Measurements from ENCODE around the gene SLC5A6.

SLC5A6 gene

GRCh38 chr2:27211943-27212625 is at the start of gene SLC5A6, which contains the start of gene ATRAID:
Gene SLC5A6, minus strand, starts transcription at chr2:27212268. Its CDS starts 4,618 bp downstream, at chr2:27207650.
Gene ATRAID, plus strand, starts transcription at chr2:27212041. Its CDS starts 328 bp downstream, at chr2:27212369.
- peak; percentile 80 for DNase-seq (ENCODE audit: low read depth)

DNA sequence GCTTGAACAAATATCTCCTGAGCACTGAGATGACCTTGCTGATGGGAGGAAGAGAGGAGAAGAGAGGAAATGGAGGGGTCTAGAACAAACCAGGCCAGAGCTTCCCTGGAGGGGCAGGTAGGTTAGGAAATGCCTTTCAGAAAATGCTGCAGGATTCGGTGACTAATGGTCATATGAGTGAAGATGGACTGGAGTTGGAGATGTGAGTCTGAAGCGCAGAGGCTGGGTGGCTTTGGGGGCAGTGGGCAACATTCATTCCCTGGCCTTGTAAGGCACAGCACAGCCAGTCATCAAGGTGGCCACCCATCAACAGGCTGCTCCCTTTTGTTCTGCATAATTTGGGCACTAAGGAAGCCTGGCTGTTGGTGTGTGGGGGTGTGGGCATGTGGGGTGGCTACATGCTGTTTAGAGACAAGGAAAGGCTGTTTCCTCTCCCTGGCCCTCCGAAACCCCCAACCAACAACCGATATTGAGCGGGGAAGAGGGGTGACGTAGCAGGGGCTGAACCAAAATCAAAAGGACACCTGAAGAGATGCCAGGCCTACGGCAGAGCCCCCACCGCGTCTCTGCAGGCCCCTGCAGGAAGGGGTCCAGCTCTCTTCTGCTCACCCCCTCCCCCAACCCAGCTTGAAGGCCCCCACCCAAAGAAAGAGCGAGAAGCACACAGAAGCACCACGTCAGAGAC is 49.3 kb upstream of the SLC5A6 start:
- DNase-seq (ENCODE audit: low read depth): no peak

DNA sequence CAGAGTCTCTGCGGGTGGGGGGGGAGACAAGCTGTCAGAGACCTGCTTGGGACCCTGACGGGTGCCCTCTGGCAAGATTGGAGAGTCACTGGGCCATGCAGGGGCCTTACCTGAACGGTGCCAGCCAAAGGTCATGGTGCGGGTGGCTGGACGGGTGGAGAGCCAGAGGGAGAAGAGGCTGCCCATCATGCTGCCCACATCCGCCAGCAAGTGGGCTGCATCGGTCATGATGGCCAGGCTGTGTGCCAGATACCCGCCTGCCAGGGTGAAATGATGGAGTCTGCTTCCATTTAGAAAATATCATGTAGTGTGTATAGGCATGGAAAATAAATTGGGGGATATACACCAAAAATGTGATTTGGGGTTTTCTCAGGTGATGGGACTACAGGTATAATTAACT is 46.0 kb upstream of the SLC5A6 start:
- no peak for DNase-seq (ENCODE audit: low read depth)

DNA sequence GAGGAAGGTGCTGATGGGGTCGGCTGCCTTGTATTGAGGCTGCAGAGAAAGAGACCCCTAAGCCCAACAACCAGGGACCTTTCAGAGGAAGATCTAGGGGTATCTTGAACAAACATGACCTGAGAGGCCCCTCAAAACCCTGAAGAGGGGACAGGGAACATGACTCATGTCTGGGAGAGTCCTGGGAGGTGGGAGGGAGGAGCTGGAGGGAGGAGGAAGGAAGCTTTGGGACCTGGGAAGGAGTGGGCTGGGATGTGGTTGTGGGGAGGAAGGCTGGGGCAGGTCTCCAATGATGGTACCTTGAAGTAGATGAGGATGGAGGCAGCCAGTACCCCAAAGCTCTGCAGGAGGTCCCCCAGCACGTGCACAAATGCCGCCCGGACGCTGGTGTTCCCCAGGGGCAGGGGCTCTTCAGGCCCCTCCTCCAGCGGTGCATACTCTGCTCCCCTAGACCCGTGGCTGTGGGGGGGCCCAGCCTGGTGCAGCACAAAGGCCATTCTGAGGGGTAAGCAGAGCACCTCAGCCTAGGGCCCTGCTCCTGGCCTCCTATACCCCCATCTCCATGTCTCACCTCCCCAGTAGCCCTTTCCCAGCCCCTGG is 44.9 kb upstream of the SLC5A6 start:
- no peak for DNase-seq (ENCODE audit: low read depth)

GRCh38 chr2:27255660-27256059 is 43.6 kb upstream of the SLC5A6 start:
- DNase-seq (ENCODE audit: low read depth): no peak

DNA sequence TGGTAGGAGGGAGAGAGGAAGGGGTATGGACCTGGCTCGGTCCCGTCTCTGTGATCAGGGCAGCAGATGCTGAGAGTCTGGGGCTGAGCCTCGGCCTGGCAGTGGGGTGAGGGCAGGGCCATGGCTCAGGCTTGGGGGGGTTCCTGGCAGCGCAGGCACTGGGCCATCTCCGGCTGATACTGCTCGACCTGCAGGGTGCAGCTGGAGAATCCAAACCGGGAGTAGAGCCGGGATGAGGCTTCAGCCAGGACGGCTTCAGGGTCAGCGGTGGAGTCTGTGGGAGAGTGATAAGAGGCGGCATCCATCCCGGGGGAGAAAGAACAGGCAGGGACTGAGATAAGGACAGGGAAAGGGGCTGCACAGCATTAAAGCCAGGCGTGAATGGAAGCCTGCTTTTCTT is 43.1 kb upstream of the SLC5A6 start:
- no peak for DNase-seq (ENCODE audit: low read depth)

- DNase-seq (ENCODE audit: low read depth): no peak
Measured at GRCh38 chr2:27251766-27252165, 39.7 kb upstream of the SLC5A6 start.

DNA sequence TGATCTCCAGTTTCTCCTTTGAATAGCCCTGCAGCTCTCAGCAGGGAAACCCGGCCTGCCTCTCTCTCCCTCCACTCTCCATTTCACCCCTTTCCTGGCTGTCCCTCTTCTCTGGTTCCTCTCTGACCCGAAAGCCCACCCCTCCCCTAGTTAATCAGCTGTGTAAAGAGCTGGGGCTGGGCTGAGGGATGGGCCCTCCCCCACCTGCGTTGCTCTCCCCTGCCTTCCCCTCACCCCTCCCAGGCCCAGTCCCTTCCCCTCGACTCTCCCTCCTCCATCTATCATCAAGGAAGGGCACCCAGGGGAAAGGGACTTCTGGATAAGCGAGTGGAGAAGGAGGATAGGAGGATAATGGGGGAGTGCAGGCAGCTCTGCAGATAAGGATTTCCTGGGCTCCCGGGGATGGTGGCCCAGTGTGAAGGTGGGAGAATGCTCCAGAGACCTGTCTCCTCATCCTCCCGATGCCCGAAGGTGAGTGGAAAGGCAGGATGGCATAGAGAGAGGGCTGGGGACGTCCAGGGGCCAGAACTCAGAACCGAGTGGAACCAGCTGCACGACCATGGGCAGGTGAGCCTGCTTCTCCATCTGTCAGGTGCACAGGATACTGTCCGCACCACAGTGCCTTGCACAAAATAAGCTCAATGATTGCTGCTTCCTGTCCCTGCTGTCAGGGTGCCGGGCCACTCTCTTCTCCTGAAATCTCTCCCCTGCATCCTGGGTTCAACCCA is 38.7 kb upstream of the SLC5A6 start:
- no peak for DNase-seq (ENCODE audit: low read depth)

- DNase-seq (ENCODE audit: low read depth): no peak
Measured at GRCh38 chr2:27249891-27250651, 38.0 kb upstream of the SLC5A6 start.

DNA sequence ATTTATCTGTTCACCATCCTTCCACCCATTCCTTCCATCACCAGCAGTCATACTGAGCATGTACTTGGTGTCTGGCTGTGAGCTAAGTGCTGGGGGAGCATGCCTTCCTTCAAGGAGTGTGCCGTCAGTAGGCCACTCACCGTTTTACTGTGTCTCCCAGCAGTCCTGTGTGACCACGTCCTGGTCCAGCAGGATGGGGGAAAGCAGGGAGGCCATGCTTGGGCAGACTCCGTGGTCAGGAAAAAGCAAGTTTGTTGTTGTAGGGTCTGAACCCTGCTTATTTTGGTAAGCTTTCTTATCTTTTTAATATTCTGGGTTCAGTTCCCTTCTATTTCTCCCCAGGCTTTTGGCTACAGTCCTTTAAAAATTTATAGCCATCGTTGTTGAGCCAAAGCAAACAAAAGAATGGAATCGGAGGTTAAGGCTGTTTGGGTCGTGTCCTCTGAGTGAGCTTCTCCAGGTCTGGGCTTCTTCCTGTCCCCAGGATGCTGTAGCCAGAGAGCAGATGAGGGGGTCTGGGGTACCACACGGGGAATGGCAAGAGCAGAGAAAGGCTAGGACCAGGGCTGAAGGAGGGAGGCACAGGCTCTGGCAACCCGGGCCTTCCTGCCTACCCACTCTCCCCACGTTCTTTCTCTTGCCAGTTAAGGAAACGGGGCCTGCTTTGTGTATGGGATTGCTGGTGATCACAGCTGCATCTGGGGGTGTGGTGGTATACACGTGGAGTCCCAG is 37.3 kb upstream of the SLC5A6 start:
- DNase-seq (ENCODE audit: low read depth): no peak

DNA sequence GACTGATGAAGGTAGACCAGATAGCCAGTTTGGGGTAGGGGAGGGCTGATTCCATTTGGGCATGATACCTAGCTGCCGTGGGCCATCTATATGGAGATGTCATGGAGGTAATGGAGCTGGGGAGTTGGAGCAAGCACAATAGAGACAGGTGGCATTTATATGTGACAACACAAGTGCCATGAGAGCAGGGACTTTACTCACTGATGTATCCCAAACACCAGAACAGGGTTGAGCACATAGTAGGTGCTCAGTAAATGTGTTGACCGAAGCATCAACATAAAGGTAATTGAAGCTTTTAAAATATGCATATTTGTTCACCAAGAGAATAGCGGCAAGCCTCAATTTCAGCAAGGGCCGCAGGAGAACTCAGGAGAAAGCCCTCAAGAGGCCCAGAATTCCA is 35.8 kb upstream of the SLC5A6 start:
- no peak for DNase-seq (ENCODE audit: low read depth)

GRCh38 chr2:27245626-27246025 is 33.6 kb upstream of the SLC5A6 start:
- DNase-seq (ENCODE audit: low read depth): no peak

DNA sequence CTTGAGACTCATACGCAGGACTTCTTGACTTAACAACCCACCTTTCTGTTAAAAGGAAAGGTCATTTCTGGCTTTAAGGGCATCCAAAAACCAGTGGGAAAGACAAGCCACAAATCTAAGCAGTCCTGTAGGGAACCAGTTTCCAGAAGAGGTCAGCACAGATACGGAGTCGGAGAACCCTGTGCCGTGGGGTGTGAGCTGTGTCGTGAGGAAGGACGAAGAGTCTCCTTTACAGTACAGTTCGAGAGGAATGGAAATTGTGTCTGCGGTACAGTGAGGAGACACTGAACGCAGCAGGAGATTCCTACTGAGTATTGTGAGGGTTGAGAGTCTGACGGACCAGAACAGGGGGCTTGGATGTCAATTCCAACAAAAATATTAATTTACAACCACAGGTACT is 33.0 kb upstream of the SLC5A6 start:
- DNase-seq (ENCODE audit: low read depth): no peak

- DNase-seq (ENCODE audit: low read depth): no peak
Measured at GRCh38 chr2:27243391-27244130, 31.5 kb upstream of the SLC5A6 start.

DNA sequence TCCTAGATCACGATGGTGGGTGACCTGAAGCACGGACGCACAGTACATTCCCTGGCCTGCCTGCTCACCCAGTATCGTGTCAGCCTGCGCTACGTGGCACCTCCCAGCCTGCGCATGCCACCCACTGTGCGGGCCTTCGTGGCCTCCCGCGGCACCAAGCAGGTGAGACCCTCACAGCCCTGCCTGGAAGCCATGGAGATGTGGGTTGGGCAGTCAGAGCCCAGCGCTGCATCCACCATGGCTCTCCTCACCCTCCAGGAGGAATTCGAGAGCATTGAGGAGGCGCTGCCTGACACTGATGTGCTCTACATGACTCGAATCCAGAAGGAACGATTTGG is 30.5 kb upstream of the SLC5A6 start:
- no peak for DNase-seq (ENCODE audit: low read depth)

DNA sequence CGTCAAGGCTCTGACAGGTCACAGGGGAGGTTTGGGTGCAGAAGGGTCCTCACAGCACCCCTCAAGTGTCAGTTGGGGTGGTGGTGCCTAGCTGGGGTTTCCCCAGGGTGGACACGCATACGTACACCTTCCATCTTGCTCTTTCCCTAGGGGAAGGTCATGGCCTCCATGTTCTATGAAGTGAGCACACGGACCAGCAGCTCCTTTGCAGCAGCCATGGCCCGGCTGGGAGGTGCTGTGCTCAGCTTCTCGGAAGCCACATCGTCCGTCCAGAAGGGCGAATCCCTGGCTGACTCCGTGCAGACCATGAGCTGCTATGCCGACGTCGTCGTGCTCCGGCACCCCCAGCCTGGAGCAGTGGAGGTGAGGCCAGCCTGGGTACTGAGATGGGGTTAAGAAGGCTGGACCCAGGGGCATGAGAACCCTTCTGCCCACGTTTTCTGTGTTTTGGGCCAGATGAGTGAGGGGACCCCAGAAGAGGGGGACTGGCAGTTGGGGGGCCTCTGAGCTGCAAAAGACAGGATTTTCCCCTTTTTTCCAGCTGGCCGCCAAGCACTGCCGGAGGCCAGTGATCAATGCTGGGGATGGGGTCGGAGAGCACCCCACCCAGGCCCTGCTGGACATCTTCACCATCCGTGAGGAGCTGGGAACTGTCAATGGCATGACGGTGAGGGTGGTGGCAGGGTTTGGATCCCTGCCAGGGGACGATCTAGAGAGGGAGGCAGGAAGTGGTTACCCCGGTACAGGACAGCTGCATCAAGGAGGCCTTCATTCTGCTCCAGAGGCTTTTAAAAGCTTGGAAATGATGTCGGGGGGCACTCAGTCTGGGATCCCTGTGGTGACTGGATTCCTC is 29.9 kb upstream of the SLC5A6 start:
- DNase-seq (ENCODE audit: low read depth): no peak

GRCh38 chr2:27240406-27240805 is 28.3 kb upstream of the SLC5A6 start:
- DNase-seq (ENCODE audit: low read depth): no peak

DNA sequence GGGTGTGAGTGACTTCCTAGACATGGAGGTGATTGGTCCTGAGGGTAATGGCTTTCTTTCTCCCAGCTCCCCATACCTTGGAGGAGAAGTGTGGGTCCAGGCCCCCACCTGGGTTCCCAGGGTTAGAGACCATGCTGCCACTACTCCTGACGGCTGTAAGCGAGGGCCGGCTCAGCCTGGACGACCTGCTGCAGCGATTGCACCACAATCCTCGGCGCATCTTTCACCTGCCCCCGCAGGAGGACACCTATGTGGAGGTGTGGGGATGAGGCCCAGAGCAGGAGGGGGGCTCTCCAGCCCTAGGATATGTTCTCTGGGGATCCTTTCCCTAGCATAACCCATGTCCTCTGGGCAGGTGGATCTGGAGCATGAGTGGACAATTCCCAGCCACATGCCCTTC is 26.9 kb upstream of the SLC5A6 start:
- DNase-seq (ENCODE audit: low read depth): no peak

DNA sequence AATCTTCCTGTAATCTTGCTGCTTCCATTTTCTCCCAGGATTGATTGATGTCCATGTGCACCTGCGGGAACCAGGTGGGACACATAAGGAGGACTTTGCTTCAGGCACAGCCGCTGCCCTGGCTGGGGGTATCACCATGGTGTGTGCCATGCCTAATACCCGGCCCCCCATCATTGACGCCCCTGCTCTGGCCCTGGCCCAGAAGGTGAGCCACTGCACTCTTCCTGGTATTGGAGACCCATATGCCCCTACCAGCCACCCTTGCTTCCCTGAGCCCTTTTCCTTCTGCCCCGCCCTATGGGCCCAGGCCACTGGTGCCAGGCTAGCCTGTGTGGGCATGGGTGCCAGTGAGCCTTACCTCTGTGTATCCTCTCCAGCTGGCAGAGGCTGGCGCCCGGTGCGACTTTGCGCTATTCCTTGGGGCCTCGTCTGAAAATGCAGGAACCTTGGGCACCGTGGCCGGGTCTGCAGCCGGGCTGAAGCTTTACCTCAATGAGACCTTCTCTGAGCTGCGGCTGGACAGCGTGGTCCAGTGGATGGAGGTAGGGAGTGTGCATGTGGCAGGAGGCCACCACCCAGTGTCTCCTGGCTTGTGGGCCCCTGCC is 25.4 kb upstream of the SLC5A6 start:
- no peak for DNase-seq (ENCODE audit: low read depth)
